ENCODE data around the gene RABGAP1L.
"Not testable (repeated sequence)": the region's sequence is repeated elsewhere in the genome, so short reads cannot be mapped to it uniquely, and the experiment has no call there.

Gene RABGAP1L

DNA sequence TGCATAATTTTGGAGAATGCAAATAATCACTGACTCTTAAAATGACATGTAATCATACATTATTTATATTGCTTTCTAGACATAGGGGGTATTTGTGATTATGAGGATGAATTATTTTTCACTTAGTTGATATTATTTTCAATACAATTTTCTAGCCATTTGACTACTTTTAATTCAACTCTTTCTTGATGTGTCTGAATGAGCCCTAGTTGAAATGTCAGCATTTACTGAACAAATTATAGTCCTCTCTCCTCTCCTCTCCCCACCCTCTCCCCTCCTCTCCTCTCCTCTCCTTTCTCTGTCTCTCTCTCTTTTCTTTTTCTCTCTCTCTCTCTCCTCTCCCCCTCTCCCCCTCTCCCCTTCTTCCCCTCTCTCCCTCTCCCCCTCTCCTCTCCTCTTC is 483.1 kb downstream of the RABGAP1L start:
- H3K4me3 ChIP-seq (ENCODE audit: low read depth, low read length), result no peak overlapping the region
- TF ChIP-seq, protein P1, sequence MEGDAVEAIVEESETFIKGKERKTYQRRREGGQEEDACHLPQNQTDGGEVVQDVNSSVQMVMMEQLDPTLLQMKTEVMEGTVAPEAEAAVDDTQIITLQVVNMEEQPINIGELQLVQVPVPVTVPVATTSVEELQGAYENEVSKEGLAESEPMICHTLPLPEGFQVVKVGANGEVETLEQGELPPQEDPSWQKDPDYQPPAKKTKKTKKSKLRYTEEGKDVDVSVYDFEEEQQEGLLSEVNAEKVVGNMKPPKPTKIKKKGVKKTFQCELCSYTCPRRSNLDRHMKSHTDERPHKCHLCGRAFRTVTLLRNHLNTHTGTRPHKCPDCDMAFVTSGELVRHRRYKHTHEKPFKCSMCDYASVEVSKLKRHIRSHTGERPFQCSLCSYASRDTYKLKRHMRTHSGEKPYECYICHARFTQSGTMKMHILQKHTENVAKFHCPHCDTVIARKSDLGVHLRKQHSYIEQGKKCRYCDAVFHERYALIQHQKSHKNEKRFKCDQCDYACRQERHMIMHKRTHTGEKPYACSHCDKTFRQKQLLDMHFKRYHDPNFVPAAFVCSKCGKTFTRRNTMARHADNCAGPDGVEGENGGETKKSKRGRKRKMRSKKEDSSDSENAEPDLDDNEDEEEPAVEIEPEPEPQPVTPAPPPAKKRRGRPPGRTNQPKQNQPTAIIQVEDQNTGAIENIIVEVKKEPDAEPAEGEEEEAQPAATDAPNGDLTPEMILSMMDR (IDR thresholded peaks at IDR 0.05; ENCODE audit: low read depth, low read length), result no peak
- TF ChIP-seq MYC (IDR thresholded peaks at IDR 0.05; ENCODE audit: low read depth, low read length), result no peak
- no peak for DNase-seq (ENCODE audit: low read depth)

DNA sequence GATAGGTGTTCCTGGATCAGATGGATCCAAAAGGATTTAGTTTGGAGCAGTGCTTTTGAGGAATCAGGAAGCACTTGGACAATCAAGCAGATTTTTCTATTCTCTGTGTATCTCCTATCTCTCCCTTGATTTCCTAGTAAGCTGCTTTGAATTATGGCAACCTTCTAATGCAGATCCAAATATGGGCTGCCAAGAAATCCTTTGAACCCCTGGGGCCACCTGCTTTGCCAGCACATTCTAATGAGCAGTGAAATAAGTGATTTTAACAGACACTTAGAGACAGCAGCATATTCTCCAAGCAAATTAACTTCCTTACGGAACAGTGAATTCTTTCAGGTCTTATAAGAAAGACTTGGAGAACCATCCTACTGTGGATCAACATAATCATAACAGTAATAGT is 483.9 kb downstream of the RABGAP1L start:
- H3K4me3 ChIP-seq (ENCODE audit: low read depth, low read length), result no peak overlapping the region
- TF ChIP-seq, protein P2, sequence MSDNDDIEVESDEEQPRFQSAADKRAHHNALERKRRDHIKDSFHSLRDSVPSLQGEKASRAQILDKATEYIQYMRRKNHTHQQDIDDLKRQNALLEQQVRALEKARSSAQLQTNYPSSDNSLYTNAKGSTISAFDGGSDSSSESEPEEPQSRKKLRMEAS (IDR thresholded peaks at IDR 0.05; ENCODE audit: low read depth, low read length), result no peak
- TF ChIP-seq MYC (IDR thresholded peaks at IDR 0.05; ENCODE audit: low read depth, low read length), result no peak
- TF ChIP-seq POLR2A (IDR thresholded peaks at IDR 0.05; ENCODE audit: extremely low read depth, insufficient read length), result no peak
- TF ChIP-seq, protein P1 (IDR thresholded peaks at IDR 0.05; ENCODE audit: low read depth, low read length), result no peak
- DNase-seq (ENCODE audit: low read depth), result no peak

DNA sequence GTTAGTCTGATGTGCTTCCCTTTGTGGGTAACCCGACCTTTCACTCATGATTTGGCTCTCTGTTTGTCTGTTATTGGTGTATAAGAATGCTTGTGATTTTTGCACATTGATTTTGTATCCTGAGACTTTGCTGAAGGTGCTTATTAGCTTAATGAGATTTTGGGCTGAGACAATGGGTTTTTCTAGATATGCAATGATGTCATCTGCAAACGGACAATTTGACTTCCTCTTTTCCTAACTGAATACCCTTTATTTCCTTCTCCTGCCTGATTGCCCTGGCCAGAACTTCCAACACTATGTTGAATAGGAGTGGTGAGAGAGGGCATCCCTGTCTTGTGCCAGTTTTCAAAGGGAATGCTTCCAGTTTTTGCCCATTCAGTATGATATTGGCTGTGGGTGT is 490.3 kb downstream of the RABGAP1L start:
- H3K4me3 ChIP-seq (ENCODE audit: low read depth, low read length); DNase-seq (ENCODE audit: low read depth): not testable (repeated sequence)

DNA sequence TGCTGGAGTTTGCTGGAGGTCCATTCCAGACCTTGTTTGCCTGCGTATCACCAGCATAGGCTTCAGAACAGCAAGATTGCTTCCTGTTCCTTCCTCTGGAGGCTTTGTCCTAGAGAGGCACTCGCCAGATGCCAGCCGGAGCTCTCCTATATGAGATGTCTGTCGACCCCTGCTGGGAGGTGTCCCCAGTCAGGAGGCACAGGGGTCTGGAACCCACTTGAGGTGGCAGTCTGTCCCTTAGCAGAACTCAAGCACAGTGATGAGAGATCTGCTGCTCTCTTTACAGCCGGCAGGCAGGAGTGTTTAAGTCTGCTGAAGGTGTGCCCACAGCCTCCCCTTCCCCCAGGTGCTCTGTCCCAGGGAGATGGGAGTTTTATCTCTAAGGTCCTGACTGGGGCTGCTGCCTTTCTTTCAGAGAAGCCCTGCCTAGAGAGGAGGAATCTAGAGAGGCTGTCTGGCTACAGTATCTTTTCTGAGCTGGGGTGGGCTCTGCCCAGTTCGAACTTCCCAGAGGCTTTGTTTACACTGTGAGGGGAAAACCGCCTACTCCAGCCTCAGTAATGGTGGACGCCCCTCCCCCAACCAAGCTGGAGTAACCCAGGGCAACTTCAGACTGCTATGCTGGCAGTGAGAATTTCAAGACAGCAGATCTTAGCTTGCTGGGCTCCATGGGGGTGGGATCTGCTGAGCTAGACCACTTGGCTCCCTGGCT is 493.4 kb downstream of the RABGAP1L start:
- TF ChIP-seq MYC (IDR thresholded peaks at IDR 0.05; ENCODE audit: low read depth, low read length) (no peak), POLR2A (IDR thresholded peaks at IDR 0.05; ENCODE audit: extremely low read depth, insufficient read length) (no peak)
- TF ChIP-seq, protein P1 (IDR thresholded peaks at IDR 0.05; ENCODE audit: low read depth, low read length), result no peak
- DNase-seq (ENCODE audit: low read depth), result no peak
- H3K4me3 ChIP-seq (ENCODE audit: low read depth, low read length), result no peak overlapping the region

DNA sequence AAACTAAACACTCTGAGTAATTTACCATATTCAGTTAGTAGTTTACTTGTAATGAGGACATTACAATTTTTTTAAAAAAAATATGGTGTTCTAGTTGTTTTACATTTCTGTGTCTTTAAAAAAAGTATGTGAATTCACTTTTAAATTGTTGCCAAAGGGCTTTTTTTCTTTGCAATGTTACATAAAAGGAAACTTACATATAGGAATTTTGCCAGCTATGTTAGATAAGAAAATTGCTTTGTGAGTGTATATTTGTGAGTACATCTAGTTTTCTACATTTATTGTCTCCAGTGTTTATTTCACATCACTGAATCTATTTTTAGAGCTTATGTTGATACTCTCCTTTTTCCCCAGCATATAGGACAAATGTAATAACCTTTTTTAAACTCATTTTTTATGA is 495.2 kb downstream of the RABGAP1L start:
- H3K4me3 ChIP-seq (ENCODE audit: low read depth, low read length), result no peak overlapping the region
- no peak for TF ChIP-seq POLR2A (IDR thresholded peaks at IDR 0.05; ENCODE audit: extremely low read depth, insufficient read length)
- TF ChIP-seq, protein P1 (IDR thresholded peaks at IDR 0.05; ENCODE audit: low read depth, low read length), result no peak
- TF ChIP-seq, protein P2 (IDR thresholded peaks at IDR 0.05; ENCODE audit: low read depth, low read length), result no peak
- no peak for TF ChIP-seq MYC (IDR thresholded peaks at IDR 0.05; ENCODE audit: low read depth, low read length)
- no peak for DNase-seq (ENCODE audit: low read depth)

DNA sequence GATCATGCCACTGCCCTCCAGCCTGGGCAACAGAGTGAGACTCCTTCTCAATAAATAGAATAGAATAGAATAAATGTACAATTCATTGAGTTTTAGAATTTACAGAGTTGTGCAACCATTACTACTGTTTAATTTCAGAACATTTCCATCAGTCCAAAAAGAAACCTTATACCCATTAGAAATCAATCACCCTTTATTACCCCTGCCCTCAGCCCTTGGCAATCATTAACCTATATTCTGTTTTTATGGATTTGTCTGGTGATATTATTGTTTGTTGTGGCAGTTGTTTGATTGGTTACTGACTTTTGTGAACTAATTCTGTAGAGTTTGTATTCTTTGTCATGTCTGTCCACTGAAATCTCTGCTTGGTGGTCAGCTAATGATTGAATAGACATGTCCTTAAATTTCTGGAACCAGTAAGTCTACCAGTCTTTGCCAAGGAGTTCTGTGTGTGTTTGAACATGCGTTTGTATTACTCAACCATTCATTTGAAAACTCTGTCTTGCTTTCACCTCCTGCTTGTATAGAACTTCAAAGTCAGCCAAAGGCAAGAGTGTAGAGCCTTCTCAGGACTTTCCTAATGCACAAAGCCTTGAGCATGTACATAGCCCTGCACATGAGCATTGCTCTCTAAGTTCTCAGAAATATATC is 497.2 kb downstream of the RABGAP1L start:
- H3K4me3 ChIP-seq (ENCODE audit: low read depth, low read length), result no peak overlapping the region
- no peak for DNase-seq (ENCODE audit: low read depth)
- TF ChIP-seq POLR2A (IDR thresholded peaks at IDR 0.05; ENCODE audit: extremely low read depth, insufficient read length) (no peak), MYC (IDR thresholded peaks at IDR 0.05; ENCODE audit: low read depth, low read length) (no peak)
- TF ChIP-seq, protein P2 (IDR thresholded peaks at IDR 0.05; ENCODE audit: low read depth, low read length), result no peak
- TF ChIP-seq, protein P1 (IDR thresholded peaks at IDR 0.05; ENCODE audit: low read depth, low read length), result no peak
